Measurements from ENCODE around the gene KLRG1.

Gene KLRG1

DNA sequence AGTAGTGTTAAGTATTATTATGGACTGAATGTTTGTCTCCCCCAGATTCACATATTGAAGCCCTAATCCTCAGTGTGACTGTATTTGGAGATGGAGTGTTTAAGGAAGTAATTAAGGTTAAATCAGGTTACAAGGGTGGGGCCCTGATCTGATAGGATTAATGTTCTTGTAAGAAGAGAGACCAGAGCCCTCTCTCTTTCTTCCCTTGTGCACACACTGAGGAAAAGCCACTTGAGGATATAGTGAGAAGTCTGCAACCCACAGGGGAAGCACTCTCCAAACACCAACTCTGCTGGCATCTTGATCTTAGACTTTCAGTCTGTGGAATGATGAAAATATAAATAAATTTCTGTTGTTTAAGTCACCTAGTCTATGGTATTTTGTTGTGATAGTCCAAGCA is 2.2 kb upstream of the KLRG1 start:
- no peak for DNase-seq

DNA sequence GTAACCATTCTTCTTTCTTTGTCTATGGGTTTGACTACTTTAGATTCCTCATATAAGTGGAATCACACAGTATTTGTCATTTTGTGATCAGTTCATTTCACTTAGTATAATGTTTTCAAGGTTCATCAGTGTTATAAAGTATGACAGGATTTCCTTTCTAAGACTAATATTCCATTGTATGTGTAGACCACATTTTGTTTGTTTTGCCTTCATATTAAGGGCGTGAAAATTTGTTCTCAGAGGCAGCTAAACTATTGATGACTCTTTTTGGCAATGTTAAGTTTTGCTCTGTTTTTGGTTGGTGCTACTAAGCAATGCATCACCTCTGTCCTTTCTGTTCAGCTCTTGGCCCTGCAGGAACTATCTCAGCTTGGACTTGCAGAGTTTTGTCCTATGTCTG is 1.7 kb upstream of the KLRG1 start:
- DNase-seq, result no peak

DNA sequence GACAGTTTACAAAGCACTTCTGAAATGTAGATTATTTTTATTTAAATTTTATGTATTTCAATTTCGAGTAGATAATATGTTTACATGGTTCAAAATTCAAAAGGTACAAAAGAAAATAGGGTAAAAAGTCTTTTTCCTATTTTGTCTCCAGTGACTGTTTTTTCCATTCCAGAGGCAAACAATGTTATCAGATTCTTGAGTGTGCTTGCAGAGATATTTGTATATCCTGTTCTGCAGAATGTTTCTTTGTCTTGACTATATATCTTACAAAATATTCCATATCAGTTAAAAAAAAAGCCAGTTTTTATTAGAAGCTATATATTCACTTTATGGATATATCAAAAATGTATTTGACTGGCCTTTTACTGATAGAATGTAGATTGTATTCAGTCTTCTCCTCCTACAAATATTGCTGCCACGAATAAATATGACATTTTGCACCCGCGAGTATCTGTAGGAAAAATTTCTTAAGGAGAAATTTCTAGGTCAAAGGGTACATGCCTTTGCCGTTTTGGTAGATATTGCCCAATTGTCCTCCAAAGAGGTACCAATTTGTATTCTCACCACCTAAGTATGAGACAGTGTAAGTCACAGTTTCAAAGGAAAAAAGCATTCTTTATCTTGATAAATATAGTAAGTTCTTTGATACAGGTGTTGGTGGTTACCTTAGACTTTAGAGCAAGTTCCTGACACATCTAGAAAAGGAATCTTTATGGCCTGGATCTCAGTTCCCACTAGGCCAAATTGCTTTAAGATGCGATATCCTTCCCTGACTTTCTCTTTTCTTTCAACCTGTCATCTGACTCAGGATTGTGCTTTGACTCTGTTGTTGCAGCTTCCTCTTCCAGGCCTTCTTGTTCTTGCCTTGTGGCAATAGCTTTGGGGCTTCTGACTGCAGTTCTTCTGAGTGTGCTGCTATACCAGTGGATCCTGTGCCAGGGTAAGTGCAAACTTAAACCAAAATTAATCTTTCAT is 2.3 kb downstream of the KLRG1 start:
- DNase-seq, result no peak

DNA sequence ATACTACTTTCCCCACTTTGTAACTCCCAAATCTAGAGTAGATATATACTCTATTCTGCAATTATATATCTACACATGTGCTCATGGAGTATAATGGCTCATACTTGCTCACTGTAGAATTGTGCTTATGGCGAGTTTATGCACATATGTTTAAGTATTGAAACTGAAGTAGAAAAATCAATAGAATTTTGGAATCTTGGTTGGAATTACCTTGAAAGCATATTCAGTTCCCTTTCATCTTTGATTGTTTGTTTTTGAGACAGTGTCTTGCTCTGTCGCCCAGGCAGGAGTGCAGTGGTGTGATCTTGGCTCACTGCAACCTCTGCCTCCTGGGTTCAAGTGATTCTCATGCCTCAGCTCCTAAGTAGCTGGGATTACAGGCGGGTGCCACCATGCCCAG is 4.5 kb downstream of the KLRG1 start:
- no peak for DNase-seq

DNA sequence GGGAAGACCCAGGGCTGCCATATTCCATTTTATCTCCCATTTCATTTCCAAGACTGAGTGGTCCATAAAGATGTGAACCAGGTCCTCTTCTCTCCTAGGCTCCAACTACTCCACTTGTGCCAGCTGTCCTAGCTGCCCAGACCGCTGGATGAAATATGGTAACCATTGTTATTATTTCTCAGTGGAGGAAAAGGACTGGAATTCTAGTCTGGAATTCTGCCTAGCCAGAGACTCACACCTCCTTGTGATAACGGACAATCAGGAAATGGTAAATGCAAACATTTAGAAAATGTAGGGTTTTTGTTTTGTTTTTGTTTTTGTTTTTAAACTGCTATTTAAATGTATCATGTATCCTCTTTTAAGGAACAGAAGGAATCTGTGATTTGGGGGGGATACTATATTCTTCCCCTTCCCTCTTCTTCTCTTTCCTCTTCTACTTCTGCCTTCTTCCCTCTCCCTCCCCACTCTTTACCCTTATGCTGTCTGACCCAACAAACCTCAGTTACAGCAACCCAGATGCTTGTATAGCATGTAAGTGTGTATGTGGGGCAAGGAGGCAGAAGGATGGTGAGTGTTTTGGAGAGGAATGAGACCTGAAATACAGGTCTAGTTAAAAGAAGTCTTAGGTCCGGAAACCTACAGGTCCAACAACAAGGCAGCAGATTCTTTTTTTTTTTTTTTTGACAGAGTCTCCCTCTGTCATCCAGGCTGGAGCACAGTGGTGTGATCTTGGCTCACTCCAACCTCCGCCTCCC is 5.9 kb downstream of the KLRG1 start:
- DNase-seq, result no peak

DNA sequence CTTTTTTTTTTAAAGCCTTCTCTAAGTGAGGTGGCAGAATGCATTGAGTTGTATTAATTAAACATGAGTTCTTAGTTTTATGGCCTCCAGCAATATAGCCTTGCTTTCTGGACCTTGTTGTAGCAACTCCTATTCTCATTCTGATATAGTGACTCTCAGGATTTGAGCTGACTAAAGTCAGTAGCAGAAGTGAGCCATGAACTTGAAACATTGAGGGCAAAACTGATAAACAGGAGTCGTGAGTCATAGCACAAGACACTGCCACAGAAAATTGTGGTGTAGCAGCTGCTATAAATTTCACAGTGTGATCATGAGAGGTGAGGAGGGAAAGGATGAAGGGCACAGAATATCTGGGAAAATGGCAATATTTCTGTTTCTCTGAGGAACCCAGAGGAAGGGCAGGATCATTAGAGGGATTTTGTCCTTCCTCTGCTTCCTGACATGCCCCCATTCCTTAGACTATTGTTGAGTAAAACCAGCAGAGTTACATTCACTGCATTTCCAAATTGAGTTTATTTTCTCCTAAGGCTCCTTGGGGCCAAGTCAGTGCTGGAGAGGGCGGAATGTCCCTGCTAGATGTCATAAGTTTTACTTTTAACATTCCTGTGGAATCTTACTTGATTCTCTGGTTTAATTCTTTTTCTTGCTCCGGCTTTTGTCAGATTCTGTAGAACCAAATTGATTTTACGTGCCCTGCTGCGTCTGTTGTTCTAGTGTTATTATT is 7.5 kb downstream of the KLRG1 start:
- DNase-seq, result no peak

DNA sequence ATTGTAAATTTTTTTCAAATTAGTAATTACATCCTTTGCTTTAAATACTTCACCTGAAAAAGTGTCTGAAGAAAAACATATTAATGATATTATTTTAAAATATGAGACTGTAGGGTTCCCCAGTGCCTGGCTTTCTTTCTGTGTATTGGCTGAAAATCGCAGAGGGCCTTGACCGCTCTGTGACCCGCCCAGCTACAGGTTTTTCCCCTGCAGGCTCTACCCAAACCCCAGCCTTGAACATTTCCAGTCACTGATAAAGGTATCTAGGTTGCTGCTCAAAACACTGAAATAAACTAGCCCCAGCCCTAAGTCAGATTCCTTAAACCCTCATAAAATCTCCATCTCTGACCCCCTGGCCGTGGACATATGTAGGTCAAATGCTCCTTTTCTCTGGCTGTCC is 11.9 kb downstream of the KLRG1 start:
- no peak for DNase-seq

DNA sequence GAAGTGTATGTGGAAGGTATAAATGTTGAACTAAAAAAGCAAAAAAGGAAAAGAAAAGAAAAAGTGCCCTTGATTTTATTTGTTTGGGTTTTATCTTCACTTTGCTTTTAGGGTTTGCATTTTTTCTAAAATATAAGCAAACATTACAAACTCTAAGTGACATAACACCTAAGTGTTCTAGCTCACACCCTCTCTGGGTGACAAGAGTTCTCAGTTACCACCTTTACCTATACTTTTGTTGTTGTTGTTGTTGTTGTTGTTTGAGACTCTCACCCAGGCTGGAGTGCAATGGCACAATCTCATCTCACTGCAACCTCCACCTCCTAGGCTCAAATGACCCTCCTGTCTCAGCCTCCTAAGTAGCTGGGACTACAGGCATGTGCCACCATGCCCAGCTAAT is 13.0 kb downstream of the KLRG1 start:
- DNase-seq, result no peak

DNA sequence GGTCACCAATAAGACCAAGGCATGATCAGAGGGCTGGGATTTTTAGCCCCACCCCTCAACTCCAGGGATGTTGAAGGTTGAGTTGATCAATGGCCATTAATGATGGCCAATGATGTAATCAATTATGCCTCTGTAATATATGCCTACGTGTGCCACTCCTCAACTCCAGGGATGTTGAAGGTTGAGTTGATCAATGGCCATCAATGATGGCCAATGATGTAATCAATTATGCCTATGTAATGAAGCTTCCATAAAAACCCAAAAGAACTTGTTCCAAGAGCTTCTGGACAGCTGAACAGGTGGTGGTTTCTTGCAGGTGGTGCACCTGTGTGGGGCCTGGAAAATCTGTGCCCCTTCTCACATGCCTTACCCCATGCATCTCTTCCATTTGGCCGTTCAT is 33.2 kb downstream of the KLRG1 start:
- no peak for DNase-seq

DNA sequence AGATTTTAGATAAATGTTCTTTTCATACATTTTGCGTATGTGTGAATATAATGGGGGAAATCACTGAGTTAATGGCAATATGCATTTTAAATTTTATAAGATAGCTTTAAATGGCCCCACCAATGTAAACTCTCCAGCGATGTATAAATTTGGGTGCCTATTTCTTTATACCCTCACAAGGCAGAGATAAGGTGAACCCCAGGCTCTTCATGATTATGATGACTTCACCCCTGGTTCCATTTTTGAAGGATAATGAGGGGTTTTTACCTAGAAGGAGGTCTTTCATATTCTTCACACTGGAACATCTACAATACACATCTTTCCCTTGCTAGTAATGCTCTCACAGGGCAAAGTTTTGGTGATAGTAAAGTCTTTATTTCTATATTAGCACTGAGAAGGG is 35.2 kb downstream of the KLRG1 start:
- no peak for DNase-seq

DNA sequence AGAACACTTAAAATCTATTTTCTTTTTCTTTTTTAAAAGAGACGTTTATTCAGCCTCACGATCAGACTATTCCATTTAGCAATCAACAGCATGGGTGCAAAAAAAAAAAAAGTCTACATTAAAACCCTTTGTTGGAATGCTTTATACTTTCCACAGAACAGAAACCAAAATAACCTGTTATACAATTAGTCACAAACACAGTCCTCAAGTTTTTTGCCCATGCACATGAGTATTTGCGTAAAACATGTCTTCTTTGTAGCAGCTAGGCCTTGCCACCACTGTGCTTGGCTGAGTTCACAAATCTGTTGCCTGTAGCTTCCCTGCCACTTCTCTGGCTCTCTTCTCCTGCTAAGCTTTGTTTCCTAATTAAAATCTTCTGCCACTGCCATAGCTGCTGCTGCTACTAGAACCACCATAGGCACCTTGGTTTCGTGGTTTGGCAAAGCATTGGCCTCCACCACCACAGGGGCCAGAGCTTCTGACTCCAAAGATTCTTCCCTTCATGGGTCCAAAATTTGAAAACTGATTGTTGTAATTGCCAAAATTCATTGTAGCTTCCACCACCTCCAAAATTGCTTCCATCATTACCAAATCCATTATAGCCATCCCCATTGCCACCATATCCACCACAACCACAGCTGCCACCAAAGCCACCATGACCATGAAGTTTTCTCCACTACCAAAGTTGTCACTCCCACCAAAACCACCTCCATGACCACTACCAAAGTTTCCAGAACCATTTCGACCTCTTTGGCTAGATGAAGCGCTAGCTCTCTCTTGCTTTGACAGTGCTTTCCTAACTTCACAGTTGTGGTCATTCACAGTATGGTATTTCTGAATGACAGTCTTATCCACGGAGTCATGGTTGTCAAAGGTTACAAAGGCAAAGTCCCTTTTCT is 38.1 kb downstream of the KLRG1 start:
- DNase-seq, result no peak

DNA sequence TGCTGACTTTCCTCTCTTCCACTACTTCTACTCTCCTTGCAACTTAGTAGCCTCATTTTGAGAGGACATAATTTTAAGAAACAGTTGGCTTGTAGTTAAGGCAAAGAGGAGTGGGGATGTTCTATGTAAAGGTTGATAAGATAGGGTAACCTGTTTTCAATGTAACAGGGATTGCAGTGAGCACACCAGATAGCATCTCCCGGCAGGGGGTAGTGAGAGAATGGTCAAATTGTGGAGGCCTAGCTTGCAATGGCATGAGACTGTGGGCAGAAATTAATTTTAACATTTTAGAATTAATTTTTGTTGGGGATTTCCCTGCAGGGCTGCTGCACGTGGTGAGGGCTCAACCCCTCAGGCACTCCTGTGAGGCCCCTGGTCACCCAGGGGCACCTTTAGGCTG is 41.4 kb downstream of the KLRG1 start:
- DNase-seq, result no peak

DNA sequence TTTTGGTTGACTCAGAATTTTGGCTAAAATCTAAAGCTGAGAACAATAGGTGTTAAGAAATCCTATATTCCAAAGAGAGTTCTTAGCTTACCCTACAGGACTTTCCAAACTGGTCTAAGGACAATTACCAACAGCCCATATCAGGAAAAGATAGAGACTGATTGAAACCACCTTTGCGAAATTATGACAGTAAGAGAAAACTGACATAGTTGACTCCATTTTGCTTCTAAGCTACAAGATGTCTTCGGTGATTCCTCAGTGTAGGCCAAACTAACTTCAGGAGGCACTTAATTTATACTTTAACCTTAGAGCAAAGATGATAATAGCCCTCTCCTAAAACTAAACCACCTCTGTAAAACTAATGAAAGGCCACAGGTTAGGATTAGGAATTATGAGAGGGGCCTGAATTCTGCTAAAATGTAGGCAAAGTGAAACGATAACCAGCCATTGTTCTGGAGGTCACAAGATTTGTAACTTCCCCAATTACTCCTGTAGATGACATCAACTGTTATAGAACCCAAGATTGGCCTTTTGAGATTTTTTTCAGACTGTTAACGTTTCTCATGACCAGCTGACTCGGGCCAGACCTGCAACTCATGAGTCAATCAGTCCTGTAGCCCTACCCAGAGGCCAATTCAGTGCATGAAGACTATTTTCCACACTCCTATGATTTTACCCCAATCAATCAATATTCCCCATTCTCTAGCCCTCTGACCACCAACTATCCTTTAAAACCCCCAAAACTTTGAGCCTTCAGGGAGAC is 43.0 kb downstream of the KLRG1 start:
- no peak for DNase-seq

DNA sequence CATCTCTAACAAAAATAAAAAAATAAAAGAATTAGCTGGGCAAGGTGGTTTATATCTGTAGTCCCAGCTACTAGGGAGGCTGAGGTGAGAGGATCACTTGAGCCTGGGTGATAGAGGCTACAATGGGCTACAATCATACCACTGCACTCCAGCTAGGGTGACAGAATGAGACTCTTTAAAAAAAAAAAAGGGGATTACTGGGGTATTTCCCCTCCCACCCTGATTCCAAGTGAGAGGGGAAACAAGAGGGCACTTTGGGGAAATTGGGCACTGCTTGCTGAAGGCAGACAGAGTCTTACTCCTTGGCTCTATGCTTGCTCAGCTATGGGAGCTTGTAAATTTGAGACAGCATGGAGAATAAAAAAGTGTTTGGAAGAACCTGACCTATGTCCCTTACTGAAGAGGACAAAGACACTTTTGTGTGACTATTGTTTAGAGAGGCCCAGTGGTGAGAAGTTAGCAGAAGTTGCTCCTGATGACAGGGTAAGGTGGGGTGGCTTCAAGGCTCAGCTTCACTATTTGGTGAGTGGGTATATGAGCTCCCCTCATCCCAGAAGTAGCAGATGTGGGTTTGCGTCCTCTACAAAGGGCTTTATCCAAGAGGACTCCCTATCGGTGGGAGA is 44.0 kb downstream of the KLRG1 start:
- no peak for DNase-seq

DNA sequence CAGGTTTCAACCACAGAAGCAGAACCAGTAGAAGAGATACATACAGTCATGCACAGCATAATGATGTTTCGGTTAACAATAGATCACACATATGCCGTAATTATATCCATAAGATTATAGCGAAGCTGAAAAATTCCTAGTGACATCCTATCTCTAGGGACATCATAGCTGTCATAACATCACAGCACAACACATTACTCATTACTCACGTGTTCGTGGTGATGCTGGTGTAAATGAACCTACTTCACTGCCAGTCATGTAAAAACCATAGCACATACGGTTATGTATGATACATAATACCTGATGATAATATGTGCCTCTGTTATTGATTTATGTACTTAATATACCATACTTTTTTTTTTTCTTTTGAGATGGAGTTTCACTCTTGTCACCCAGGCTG is 44.7 kb downstream of the KLRG1 start:
- no peak for DNase-seq

DNA sequence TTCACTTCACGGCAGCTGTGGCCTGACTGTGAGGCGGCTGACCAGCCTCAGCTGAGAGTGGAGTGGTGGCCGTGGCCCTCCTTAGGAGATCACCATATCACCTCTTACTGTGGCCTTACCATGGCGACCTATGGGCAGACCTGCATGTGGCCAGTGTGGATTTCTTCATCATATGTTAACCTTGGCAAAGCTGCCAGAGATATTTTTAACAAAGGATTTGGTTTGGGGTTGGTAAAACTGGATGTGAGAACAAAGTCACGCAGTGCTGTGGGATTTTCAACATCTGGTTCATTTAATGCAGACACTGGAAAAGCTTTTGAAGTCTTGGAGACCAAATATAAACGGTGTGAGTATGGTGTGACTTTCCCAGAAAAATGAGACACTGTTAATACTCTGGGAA is 46.9 kb downstream of the KLRG1 start:
- no peak for DNase-seq

DNA sequence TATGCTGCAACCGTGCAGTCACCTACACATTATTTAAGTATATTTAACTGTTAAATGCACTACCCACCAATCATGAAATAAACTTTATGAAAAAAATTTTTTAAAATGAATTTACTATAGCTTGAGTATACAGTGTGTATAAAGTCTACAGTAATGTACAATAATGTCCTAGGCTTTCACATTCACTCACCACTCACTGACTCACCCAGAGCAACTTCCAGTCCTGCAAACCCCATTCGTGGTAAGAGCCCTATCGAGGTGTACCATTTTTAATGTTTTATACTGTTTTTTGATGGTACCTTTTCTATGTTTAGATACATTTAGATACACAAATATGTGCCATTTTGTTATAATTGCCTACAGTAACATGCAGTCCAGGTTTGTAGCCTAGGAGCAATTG is 48.1 kb downstream of the KLRG1 start:
- no peak for DNase-seq

DNA sequence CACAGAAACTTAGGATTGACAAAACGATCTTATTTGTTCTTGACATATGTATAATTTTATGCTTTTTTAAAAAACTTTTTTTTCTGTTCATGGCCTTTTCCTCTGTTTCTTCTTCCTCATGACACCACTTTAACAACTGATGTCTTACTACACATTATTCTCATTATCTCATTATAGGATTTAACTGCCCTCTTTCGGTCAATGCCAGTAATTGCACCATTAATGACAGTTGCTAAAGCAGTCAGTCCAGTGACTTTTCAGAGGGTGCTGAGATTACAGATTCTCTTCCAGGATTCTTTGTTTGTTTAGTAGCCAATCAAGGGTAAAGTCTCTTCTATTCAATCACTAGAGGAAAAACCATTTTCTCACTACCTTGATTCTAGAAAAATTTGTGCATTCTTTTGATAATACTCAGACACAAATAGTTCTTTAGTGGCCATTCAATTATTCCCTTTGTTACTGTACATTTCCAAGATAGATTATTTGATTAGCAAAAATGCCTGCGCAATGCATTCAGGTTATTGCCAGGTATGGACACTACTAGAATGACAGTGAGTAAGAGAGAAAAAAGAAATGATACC is 50.1 kb downstream of the KLRG1 start:
- no peak for DNase-seq

DNA sequence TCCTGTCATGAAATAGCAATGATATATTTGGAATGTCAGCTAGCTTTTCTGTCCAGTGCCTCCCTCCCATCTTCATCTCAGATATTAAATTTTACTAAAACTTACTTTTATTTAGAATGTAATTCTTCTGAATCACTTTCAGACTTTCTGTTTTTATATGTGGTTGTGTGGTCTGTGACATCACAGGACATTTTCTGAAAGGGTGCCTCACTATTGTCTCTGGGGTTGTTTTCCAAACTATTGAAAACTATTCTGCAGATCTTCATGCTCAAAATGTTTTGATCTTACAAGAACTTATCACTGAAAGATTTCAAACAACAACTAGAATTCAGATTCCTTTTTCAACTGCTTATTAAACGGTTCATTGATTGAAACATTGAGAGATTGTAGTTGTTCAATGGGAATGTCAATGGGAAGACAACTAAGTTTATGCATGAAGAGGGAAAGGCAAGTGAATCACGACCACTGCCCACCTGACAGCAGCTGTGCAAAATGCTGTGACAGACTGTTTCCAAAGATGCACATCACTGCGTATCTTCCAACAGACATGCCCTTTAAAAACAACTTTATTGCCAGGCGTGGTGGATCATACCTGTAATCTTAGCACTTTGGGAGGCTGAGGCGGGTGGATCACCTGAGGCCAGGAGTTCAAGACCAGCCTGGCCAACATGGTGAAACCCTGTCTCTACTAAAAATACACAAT is 51.3 kb downstream of the KLRG1 start:
- no peak for DNase-seq

DNA sequence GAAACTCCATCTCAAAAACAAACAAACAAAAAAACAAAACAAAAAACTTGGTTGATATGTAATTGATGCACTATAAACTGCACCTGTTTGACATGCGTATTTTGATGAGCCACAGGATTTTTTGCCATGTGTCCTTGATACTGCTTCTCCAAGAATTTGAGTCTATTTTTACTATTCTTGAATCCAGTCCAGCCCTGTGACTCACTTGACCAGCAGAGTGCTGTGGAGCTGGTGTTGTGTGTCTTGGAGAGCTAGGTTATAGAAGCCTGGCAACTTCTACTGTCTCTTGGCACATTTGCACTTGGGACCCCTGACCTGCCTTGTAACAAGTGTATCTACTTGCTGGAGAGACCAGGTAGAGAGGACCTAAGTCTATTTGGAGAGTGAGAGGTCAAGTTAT is 52.0 kb downstream of the KLRG1 start:
- no peak for DNase-seq
